ENCODE results near the gene GDF7. TPM values are rescaled to one million over a fixed set of nuclear protein-coding genes. Genes with fewer than 3 reads are reported as not detected.

GDF7 gene
- polyA plus RNA-seq, 3 donors, result 1.9 to 4.0 (median 3.8) TPM

DNA sequence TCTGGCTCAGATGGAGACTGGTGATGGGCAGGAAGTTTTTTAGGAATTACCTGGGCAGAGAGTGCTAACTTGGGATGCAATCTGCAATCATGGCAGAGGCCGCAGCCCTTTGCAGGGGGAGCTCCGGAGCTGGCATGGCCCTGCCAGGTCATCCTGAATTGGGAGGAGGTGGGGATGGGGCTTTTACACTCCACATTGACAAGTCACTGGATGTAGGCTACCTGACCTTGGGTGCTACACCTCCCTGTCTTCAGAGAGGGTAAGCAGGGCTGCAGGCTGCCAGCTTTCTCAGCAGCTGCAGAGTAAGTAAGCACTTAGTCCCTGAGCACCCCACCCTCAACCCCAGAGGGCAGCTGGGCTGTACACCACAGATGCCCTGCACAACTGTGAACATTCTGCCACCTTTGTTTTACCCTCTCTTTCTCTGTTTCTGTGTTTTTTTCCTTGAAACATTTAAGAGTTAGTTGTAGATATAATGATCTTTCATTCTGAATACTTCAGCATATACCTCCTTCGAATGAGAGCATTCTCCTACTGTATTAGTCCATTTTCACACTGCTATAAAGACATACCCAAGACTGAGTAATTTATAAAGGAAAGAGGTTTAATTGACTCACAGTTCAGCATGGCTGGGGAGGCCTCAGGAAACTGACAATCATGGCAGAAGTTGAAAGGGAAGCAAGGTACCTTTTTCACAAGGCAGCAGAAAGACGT lies 9.3 kb upstream of the GDF7 start:
- DNase-seq (ENCODE audit: low read depth in 3 of 3, low spot score in 2 of 3), result no peak

DNA sequence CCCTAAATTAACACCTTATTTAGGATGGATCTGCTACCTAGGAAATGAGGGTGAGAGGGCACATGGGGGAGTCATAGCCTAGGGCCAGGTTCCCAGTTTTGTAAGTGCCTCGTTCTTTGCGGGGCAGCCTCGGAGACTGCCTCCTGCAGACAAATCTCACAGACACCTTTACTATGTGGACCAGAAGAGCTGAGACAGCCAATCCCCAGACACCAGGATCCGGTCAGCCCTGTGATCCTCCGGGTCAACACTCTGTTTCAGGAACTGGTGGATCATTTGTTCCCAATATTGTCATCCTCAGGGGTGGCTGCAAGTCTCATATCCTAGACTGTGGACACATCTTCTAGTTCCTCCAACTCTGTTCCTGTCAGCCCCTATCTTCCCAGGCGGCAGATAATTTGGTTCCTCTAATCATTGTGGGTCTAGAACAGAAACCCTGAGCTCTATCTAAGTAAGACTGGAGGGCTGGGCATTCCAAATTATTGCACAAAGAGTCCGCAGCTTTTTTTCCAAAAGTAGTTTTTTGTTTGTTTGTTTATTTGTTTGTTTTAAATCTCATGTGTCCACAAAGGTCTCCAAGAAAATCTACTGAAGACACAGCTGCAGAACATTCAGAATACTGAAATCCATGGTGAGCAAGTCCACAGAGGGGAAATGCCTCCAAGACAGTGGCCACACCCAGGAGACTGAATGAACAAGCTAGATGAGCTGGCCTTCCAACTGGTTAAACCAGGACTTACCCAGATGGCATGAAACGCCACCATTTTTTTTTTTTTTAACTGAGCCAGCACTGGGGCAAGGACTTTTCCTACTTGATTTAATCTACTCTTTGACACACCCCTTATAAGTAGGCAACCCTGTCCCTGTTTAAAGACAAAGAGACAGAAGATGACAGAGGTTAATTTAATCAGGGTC lies 6.2 kb upstream of the GDF7 start:
- DNase-seq (ENCODE audit: low read depth in 3 of 3, low spot score in 2 of 3), result no peak

DNA sequence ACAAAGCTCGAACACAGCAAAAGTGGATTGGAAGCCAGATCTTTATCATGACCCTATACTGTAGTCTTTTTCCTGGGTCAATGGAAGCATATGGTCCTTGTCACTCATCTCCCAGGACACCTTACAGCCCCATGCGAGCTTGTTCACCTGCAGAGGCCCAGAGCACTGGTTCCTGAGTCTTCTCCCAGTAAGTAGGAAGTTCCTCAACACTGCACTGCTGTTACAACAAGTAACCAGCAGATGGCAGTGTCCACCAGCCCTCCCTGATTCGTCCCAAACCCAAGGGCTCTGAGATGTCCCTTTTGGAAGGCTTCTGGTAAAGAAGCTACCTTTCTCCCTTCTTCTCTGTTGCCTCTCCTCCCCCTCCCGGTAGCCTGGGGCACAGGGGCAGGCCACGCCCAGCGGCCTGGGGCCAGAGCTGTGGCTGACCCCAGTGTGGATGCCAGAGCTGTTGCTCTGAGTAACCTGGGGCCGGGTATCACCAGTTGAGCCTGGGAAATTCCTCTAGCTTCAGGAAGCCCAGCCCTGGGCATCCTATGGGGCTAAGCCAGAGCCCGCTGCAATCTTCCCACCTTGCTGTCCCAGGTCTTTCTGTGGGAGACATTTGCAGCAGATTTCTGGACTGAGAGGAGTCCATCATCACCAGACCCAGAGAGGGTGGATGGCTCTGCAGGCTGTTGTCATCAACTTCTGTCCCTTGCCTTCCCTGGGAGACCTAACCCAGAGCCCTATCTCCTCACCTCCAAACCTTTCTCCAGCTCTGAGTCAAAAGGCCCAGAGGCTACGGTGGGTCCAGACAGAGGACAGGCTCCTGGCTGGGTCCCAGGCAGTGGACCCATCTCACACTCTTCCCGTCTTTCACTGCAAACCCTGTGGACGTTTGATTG lies 5.3 kb upstream of the GDF7 start:
- no peak for DNase-seq (ENCODE audit: low read depth in 3 of 3, low spot score in 2 of 3)

DNA sequence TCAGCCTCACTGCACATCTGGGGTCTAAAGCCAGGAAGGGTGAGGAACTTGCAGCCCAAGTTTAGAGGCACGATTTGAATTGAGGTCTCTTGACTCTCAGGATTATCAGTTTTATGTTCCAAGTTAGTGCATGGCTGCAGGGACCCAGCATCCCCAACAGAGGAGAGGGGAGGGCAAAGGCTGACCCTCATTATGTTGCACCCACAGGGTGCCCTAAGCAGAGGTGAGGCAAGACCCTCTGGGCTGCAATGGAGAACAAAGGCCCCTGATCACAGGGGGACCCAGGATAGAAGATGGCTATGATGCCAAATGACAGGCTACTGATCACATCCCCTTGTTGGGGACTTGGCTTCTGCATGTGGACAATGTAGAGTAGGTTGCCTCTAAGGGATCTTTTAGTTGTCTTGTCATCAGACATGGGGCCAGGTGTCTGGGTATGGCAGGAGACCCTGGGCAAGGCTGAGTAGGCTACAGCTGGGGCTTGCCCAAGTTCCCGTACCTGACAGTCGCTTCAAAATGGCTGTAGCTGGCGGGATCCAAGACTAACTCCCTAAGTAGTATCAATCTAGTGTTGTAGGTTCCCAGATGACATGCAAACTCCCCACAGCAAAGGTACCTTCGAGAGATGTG lies 4.5 kb upstream of the GDF7 start:
- DNase-seq (ENCODE audit: low read depth in 3 of 3, low spot score in 2 of 3), result no peak

DNA sequence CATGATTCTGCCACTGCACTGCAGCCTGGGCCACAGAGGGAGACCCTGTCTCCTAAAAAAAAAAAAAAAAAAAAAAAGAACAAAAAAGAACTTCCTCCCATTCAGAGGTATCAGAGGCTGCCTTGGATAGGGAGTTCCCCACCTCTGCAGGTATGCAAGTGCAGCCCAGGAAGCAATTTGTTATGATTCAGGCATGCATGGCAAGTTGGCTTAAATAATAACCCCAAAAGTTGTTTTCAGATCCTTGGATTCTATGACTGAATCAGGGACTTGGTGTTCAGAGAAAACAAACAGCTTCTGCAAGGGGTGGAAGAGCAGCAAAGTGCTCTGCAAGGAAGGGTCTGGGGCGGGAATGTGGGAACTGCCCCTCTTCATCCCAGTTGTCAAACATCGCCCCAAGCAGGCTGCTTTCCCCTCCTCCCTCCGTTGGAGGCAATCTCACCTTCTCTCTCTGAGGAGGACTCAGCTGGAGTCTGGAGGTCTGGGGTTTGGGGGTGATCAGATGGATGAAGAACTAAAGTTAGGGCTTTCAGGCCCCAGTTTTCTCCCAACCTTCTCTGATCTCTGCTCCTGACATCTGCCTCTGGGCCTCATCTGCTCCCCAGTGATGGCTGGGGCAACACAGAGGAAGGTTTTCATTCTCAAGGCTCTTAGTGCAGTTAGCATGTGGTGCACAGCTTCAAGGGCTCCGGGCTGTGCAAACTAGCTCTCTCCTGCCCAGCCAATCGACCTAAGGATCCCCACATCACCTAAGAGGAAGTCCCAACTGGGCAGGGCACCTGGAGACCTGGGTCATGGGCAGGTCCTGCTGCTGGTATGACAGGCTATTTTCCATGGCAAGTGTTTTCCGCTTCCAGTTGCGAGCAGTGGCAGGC lies 3.5 kb upstream of the GDF7 start:
- DNase-seq (ENCODE audit: low read depth in 3 of 3, low spot score in 2 of 3), result no peak

DNA sequence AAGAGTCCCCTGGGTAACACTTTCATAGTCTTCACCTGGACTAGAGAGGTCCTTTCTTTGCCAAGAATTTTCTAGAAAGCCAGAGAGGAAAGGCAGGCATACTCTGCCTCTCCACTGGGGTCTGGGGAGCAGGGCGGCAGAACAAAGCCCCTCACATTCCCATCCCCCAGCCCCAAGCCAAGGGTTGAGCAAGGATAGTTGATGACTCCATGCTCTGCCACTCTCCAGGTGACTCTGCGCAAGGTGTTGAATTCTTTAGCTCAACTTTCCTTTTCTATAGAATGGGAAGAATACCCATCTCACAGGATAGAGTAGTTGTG lies 2.9 kb upstream of the GDF7 start:
- DNase-seq (ENCODE audit: low read depth in 3 of 3, low spot score in 2 of 3), result no peak

DNA sequence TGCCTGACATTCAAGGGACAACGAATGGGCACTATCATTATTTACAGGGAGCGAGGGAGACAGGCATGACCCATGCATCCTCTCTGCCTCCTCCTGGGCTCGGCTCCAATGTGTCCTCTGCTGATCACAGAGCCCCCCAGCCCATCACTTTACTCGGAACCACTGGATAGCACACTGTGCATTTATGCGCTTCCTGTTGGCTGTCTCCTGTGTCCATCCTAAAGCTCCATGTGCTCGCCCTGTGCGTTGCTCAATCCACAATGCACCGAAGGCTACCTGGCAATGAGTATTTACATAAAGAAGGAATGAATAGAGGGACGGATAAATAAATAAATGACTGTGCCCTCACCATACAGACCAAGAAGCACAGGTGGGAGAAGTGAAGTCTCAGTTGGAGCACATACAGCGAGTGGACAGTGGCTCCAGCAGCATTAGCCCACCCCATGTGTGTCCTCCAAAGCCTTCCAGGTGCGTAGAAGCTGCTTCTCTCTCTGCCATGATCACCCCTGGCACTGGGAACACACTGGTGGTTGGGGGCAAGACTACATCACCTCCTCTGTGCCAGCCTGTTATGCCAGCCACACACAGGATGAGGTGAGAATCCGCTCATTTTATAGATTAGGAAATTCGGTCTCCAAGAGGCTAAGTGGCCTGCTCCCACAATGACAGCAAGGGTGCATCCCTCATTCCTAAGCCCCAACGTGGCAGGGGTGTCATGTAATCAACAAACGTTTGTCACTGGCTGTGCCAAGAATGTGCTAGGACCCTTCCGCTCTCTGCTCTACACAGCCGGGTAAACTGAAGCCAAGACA lies 2.3 kb upstream of the GDF7 start:
- no peak for DNase-seq (ENCODE audit: low read depth in 3 of 3, low spot score in 2 of 3)

DNA sequence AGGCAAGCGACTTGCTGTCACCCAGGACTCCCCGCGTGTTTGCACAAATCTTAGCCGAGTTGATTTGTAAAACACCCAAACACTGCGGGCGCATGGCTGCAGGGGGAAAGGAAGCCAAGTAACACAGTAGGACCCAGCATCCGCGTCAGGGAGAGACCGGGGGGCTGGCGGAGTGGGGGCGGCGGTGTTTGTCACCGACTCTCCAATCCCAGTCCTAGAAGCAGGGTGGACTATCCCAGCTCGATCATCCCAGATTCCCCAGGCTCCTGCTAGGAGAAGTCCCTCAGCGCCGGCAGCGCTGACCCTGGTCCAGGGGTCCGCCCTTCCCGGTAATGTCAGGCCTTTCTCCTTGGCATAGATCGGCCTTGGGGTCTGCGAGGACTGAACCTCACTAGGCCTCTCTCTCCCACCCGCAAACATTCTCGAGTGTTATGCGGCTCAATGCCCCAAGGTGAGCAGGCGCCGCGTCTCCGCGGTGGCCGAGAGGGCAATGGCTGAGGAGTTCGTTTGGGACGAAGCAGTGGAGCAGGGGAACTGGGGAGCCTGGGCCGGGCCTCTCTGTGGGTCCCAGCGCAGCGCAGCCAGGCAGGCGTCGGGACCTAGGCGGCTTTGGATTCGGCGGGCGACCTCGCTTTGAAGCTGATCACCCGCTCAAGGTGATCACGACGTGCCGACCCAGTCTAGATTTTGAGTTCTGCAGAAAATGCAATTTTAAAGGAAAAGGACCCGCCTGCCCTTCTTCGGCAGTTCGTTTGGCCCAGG lies 1.5 kb upstream of the GDF7 start:
- no peak for DNase-seq (ENCODE audit: low read depth in 3 of 3, low spot score in 2 of 3)

DNA sequence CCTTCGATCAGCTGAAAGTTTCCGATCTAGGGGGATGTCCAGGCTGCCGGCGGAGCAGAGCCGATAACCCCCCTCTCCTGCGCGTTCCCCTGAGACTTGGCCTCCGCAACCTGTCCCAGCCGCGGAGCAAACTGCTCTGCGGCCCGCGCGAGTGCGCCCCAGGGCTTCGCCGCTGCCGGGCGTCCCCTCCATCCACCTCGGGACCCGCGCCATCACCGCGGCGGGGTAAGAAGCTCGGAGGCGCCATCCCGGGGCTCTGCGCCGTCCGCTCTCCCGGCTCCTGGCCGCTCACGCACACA lies 990 bp upstream of the GDF7 start:
- no peak for DNase-seq (ENCODE audit: low read depth in 3 of 3, low spot score in 2 of 3)

DNA sequence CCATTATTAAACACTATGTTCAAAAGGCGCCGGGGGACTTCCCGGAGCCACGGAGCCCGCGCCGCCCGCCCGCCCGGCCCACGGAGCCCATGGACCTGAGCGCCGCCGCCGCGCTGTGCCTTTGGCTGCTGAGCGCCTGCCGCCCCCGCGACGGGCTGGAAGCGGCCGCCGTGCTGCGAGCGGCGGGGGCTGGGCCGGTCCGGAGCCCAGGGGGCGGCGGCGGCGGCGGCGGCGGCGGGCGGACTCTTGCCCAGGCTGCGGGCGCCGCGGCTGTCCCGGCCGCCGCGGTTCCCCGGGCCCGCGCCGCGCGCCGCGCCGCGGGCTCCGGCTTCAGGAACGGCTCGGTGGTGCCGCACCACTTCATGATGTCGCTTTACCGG lies 197 bp downstream of the GDF7 start:
- DNase-seq (ENCODE audit: low read depth in 3 of 3, low spot score in 2 of 3), result no peak

DNA sequence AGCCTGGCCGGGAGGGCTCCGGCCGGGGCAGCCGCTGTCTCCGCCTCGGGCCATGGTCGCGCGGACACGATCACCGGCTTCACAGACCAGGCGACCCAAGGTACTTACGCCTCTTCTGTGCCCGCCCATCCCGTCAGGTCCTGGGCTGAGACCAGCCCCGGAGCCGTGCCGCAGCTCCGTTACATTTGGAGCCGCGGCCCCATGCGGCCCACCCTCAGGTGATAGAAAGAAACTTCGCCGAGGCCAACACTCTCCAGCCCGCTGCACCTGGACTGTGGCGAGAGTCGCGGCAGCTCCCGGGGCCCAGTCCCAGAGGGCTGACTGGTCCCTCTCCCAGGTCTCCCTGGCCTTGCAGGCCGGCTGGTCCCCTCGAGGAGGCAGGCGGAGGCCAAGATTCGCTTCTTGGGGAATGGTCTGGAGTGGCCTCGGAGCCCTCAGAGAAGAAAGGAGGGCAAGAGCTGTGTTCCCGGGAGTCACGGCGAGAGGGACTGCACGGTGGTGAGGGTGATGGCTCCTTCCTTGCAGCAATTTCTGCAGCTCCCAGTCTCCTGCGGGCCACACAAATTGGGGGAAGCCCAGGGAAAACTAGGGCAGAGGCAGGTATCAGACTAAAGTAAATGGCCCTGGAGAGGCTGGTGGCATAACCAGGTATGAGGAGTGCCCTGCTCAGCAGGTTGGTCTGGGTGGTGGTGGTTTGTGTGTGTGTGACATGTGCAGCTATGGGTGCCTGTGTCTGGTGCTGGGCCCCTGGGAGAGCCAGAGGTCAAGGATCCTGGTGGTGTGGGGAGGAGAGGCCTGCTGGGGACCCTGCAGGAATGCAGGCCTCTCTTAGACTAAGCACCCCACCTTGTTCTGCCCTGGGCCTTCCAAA lies 822 bp downstream of the GDF7 start:
- DNase-seq (ENCODE audit: low read depth in 3 of 3, low spot score in 2 of 3), result no peak

DNA sequence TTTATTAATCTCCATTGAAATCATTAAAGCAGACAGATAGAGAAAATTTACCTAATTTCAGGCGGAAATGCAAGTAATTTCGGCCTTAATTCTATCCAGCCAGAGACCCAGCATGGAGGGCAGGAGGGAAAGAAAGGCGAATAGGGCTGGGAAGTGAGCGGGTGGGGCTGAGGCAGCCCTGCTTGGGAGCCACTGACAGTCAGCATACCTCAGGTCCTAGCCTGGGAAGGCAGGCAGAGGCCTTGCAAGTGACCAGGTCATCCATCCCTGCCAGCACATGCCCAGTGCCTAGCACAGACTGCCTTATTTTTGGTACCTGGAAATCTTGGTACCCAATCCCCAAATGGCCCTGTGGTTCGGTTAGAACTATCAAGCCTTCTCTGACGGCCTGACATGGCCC lies 1.5 kb downstream of the GDF7 start:
- DNase-seq (ENCODE audit: low read depth in 3 of 3, low spot score in 2 of 3), result no peak

DNA sequence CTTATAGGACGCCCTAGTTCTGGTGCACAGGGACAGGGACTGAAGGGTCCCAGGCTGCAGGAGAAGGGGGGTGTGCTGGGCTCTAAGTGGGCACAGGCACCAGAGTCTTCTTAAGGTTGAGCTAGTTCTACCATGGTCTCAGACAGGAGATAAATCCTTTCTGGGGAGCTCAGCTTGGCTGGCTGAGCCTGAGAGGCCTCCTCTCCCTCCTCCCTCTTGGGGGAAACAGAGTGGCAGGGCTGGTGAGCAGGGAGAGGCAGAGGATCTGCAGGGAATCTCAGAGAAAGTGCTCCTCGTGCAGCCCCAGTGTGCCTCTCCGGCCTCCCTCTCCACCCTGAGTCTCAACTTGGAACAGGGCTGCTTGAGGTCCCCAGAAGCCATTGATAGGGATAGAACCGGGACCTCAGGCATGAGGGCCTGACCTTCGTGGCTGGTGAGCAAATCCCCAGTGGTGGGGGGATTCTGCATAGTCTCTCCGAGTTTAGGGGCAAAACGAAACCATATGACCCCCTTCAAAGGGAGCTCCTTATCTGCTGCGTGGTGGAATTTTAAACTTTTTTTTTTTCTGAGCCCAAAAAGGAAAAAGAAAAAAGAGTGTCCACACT lies 2.0 kb downstream of the GDF7 start:
- DNase-seq (ENCODE audit: low read depth in 3 of 3, low spot score in 2 of 3), result no peak

DNA sequence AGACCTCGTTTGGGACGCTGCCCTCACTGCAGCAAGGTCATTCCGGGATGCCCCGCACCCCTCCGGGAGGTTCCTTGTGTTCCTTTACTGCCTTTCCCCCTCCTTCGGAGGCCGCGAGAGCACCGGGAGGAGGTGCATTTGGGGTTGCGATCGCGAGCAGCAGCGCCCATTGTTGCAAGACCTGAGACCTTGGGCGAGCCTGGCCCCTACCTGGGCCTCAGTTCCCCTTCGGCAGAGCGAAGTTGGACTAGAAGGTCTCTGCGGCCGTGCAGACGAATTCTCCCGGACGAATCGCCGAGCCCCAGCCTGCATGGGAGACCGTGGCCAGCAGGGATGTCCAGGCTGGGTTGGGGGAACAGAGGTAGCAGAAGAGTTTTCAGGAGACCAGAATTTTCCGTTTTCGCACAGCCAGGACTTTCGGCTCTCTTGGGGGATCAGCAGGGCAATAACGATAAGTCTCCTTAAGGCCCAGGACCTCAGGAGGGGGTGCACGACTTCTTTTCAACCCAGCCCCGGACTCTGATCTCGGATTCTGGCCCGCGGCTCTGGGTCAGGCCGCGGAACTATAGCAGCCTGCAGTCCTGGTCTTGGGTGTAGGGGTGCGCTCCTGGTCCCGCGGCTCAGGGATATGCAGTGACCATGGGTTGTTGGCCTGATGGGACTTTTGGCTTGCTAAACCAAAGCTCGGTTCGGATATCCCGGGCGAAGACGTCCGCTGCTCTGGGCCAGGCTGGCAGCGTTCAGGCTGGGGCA lies 2.8 kb downstream of the GDF7 start:
- no peak for DNase-seq (ENCODE audit: low read depth in 3 of 3, low spot score in 2 of 3)

DNA sequence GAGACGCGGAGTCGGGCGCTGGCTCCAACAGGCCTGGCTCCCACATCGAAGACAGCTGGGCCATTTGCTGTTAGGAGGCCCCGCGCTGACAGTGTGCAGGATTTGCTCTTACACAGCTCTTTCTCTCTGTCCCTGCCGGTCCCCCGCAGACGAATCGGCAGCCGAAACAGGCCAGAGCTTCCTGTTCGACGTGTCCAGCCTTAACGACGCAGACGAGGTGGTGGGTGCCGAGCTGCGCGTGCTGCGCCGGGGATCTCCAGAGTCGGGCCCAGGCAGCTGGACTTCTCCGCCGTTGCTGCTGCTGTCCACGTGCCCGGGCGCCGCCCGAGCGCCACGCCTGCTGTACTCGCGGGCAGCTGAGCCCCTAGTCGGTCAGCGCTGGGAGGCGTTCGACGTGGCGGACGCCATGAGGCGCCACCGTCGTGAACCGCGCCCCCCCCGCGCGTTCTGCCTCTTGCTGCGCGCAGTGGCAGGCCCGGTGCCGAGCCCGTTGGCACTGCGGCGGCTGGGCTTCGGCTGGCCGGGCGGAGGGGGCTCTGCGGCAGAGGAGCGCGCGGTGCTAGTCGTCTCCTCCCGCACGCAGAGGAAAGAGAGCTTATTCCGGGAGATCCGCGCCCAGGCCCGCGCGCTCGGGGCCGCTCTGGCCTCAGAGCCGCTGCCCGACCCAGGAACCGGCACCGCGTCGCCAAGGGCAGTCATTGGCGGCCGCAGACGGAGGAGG lies 3.5 kb downstream of the GDF7 start:
- no peak for DNase-seq (ENCODE audit: low read depth in 3 of 3, low spot score in 2 of 3)
